Esophagus mucosa (tissue), 1 donor: ENCODE data around the gene HHIPL1. TPM values are rescaled to one million over a fixed set of nuclear protein-coding genes. Genes with fewer than 3 reads are reported as not detected.
"Not testable (repeated sequence)": the region's sequence is repeated elsewhere in the genome, so short reads cannot be mapped to it uniquely, and the experiment has no call there.

Source experiments
- ATAC-seq: fragments of 200-7000 bp; cut with Tn5 transposase; one replicate; pipeline ENCODE4 v1.9.1; 2020
- total RNA-seq: library from RNA; stranded (reverse); gene quantifications from one replicate; pipeline ENCODE4 v1.2.4, GENCODE V29; 2023
- donor health status: DM: yes; HTN: yes; CAD: no.

Gene HHIPL1
- total RNA-seq, 1 donor from 2014 or later, result 0.28 TPM

GRCh38 chr14:99635116-99635515, 9.8 kb upstream of the HHIPL1 start:
- no peak for ATAC-seq

DNA sequence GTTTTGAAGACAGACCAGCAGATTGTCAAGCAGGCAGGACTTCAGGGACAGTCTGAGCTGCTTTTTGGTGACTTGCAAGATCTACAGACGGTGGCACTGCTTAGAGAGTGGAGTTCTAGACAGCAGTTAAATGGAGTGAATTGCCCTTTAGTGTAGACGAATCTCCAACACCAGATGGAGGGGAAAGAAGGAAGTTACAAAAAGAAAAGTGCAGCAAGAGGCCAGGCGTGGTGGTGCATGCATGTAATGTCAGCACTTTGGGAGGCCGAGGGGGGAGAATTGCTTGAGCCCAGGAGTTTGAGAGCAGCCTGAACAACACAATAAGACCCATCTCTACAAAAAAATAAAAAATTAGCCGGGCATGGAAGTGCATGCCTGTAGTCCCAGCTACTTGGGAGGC, 8.4 kb upstream of the HHIPL1 start:
- ATAC-seq, result no peak

GRCh38 chr14:99637624-99638023, 7.3 kb upstream of the HHIPL1 start:
- ATAC-seq, result no peak

GRCh38 chr14:99642771-99643170, 2.2 kb upstream of the HHIPL1 start:
- not testable (repeated sequence) for ATAC-seq

DNA sequence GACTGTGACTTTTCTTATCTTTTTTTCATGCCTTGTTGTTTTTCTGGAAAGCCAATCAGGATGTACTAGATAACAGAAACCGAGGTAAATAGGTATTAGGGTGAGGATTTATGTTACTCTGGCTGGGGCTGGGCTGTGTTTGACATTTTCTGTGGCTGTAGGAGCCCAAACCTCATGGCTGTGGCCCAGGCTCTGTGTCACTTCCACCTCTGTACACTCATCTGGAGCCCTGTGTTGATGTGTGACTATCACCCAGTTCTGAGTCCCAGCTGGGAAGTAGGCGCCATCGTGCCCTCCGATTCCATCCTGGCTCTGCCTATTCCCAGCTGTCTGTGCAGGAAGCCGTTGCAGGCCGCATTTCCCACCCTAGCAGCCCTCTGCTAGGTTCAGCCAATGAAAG, 1.6 kb upstream of the HHIPL1 start:
- no peak for ATAC-seq

DNA sequence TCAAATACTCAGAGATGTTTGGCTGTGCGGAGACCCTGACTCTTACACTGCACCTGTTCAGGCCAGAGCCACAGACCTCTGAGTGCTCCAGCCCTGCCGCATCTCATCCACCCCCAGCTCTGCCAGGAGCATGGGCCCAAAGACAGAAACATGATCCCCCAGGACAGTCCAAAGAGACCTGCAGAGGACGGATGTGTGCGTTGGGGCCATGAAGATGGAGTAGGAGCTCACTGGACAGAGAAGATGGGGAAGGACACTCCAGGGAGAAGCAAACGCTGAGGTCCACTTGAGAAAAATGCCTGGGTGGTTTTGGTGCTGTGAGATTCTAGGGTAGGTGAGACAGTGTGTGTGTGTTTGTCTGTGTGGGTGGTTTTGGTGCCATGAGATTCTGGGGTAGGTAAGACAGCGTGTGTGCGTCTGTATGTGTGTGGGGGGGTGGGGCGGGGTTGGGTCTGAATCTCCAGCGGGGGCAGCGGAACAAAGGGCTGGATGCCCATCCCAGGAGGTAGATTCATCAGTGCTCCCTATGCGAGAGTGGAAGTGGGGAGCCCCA, 818 bp upstream of the HHIPL1 start:
- no peak for ATAC-seq

DNA sequence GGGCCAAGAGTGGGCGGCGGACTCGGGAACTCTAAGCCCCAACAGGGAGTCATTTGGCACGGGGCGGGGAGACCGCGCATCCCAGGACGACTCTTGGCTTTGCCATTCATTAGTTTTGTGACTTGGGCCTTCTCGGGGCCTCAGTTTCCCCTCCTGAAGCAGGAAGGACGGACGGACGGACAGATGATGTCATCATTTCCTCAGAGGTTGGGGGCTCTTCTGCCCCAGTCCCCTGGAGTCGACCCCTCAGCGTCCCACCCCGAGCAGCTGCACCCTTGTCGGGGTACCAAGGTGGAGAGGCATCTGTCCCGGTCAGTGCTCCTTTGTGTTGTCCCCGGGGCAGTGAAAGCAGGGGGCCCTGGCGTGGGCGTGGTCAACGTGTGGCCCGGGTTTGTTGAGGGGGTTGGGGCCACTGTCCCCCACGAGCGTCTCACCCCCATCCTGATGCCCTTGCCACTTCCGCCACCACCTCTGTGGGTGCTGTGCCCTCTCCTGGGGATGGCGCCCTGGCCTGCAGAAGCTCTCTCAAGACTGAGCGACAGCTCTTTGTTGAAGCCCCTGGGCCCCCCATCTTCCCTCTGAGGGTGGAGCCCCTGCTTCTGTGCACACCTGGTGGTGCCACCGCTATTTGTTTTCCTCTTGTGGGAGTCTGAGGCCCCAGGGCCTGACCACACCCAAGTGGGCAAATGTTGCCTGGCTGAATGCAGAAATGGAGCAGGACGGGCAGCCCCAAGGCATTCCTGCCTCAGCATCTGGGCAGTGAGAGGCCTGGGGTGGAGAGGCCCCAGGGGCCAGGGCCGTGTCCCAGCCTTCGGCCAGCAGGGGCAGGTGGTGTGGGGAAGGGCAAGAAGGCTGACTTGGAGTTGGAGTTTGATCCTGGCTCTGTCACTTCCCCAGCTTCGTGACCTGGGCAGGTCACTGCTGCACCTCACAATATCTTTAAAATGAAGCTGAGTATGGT, 896 bp downstream of the HHIPL1 start:
- ATAC-seq, result no peak

- no peak for ATAC-seq
Measured at GRCh38 chr14:99647411-99647810, 2.5 kb downstream of the HHIPL1 start.

DNA sequence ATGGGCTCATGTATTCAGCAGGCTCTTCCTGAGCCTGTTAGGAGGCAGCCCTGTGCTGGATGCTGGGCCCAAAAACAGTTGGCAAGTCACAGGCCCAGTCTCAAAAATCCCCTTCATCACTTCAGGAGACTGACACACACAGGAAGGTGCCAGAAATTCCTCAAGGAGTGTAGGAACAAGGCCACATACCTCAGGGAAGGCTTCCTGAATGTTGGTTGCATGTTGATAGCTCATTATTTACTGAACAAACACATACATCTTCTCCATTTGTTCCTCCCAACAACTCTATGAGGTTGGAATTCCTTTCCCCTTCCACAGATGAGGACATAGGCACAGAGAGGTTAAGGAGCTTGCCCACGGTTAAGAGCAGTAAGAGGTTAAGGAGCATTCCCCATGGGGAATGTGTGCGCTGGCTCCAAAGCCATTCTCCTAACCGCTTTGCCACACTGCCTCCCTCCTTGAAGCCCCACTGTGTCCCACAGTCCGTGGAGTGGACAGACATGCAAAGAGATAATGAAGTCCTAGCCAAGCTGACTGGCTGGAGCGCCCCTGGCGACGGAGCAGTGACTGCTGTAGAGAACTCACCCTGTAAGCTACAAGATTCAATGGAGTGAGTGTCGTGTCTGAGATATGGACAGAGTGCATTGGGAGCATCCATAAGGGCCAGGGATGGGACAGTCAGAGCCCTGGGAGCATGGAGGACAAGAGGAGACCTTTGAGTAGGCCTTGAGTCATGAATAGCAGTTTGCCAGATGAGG, 3.3 kb downstream of the HHIPL1 start:
- ATAC-seq, result no peak

DNA sequence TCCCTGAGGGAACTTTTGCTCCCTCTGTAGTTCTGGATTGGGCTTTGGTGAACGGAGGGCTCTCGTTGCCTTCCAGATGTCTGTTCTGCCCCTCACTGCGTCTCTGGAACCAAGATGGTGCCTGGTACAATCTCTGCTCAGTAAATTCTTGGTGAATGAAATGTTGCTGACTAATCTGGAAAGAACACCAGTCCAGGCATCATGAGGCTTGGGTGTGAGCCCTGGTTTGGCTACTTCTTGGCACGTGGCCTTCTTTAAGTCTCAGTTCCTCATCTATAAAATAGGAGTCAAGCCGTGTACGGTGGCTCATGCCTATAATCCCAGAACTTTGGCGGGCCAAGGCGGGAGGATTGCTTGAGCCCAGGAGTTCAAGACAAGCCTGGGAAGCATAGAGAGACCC, 4.3 kb downstream of the HHIPL1 start:
- ATAC-seq, result peak; percentile 43

GRCh38 chr14:99649643-99650042, 4.7 kb downstream of the HHIPL1 start:
- ATAC-seq, result no peak

GRCh38 chr14:99650189-99650588, 5.3 kb downstream of the HHIPL1 start:
- ATAC-seq, result no peak

GRCh38 chr14:99651953-99652746, 7.2 kb downstream of the HHIPL1 start:
- no peak for ATAC-seq

GRCh38 chr14:99654235-99654985, 9.5 kb downstream of the HHIPL1 start:
- peak; percentile 53 for ATAC-seq

GRCh38 chr14:99655521-99655920, 10.6 kb downstream of the HHIPL1 start:
- ATAC-seq, result no peak

- ATAC-seq, result no peak
Measured at GRCh38 chr14:99656171-99656570, 11.2 kb downstream of the HHIPL1 start.

- no peak for ATAC-seq
Measured at GRCh38 chr14:99657645-99658155, 12.8 kb downstream of the HHIPL1 start.

DNA sequence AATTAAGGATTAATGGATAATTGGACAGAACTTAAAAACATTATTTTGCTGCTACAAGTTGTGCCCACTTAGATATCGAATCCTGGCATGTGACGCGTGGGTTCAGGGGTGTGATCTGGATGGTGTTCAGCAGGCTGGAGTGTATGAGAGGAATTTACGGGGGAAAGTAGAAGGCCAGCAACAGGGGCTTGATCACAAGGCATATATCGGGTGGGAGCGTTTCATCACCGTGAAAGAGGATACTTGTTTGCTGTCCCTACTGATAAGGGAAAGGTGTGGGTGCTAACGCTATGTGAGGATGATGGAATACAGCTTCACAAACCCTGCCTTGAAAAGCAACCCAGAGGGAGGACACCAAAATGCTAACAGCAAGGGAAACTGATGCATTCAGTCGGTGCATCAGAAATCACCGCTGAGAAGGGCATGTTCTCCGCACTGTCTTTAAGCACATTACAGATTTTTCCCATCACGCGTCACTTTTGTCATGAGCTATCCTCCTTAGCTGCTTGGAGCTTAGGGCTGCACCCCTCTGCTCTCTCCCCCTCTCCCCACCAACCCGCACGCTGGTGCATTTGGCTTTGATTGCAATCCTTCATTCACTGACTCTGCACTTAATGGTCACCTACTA, 13.4 kb downstream of the HHIPL1 start:
- ATAC-seq, result no peak

- peak; percentile 7 for ATAC-seq
Measured at GRCh38 chr14:99659333-99659741, 14.4 kb downstream of the HHIPL1 start.

DNA sequence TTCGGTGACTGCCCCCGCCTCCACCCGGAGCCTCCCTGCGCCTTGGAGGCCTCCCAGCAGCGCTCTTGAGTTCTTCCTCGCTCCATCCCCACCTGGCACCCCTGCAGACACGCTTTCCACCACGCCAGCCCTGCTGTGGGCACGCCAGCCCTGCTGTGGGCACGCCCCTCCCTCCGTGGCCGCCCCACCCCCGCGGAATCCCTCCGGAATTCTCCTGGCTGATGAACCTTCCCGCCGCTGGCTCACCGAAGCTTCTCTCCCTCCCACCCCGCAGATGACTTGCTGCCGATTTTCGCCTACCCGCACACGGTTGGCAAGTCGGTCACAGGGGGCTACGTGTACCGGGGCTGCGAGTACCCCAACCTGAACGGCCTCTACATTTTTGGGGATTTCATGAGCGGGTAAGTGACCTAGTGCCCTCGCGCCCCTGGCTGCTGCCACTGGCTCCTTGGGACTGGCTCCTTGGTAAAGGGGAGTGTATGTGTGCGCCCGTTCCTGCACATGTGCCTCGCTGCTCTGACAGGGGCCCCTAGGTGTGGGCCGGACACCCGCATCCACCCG, 15.2 kb downstream of the HHIPL1 start:
- no peak for ATAC-seq

DNA sequence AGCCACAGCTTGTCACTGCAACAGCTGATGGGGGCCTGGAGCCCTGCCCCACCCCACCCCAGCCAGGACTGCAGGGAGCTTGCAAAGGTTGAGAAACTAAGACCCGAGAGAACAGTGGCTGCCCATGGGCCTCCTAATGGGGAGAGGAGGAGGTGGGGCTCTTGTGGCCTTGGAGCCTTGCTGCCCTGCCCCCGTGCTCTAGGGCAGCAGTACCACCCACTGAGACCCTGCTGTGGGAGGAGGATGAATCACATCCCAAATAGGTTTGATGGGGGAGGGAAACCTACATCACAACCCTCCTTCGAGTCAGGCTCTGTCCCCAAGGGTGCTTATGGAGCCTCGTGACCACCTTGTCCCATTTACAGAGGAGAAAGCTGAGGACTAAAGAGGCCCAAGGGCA, 15.9 kb downstream of the HHIPL1 start:
- no peak for ATAC-seq
